Sciatic nerve (tissue), 2 donors: ENCODE results near the gene GABPB1. TPM values are rescaled to one million over a fixed set of nuclear protein-coding genes. Genes with fewer than 3 reads are reported as not detected.

Source experiments
- ATAC-seq: fragments of 200-7000 bp; cut with Tn5 transposase; one replicate; pipeline ENCODE4 v1.9.1; 2020; ENCODE audit warnings: mild to moderate bottlenecking, moderate library complexity
- DNase-seq: peaks from one replicate; pipeline ENCODE4 v3.0.0-alpha.2; 2020; ENCODE audit warnings: low spot score
- intact Hi-C: fragments of 100-400 bp; cut with DNase I; formaldehyde crosslinking; loops from one replicate; pipeline ENCODE4 v1.14.2; 2022
- total RNA-seq: library from RNA; stranded (reverse); fragmentation: NEBNext Ultra II Directional; extraction: Animal tissue kit (Norgen Biotek cat#: 25700); gene quantifications from one replicate; pipeline ENCODE4 v1.2.1, GENCODE V29; 2021
- donor health status: DM: no; HTN: no; CAD: no.
- donor health status: DM: no; HTN: no; CAD: no.

The GABPB1 gene
- total RNA-seq, 1 donor from 2014 or later, result 17.1 TPM

DNA sequence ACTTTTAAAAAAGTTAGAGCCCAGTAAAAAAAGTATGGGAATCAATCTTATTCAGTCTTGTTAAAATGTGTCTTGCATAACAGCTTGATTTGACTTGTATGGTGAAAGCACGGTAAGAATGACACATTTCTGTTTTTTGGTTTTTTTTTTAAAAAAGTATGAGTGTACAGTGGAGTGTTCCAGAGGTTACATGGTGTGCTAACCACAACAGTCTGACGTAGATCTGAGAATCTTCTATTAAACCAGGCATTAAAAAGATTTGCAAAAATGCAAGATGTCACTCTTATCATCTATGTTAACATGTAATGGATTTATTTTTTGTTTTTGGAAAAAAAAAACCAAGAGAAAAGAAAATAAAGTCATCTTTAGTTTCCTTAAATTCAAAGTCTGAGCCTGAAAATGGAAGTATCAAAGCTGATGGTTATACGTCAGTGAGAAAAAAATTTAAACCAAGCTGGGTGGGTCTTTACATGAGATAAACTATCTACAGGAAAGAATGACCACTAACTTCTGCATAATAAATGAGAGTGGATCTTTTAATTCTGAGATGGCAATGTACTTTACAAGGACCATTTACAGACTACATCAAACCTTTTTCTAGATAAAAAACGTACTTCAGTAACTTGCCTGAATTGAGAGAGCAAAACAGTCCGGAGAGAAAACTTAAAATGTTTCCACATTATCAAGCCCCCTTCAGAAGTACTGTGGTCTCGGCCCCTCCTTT is 1.6 kb downstream of the GABPB1 start:
- intact Hi-C loops, result no loop called here
- peak; percentile 78 for ATAC-seq

DNA sequence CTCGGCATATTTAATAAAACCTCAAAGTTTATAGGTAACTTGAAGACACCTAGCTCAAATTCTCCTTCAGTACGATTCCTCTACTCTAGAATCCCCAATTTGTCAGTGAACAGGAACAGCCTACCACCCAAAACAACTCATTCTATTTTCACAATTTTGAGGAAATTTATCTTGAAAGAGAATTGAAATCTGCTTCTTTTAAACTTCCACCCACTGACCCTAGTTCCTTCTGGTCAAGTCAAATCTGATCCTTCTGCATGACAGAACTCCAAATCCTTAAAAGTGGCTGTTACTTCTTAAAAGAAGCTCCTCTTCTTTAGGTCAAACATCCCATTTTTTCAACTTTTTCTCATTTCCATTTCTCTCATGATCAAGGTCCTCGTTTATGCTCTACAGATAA is 4.4 kb downstream of the GABPB1 start:
- no peak for ATAC-seq
- no peak for DNase-seq
- intact Hi-C loops, result no loop called here

More for the DNA sequence above, 1.6 kb downstream of the GABPB1 start:
- no peak for DNase-seq

DNA sequence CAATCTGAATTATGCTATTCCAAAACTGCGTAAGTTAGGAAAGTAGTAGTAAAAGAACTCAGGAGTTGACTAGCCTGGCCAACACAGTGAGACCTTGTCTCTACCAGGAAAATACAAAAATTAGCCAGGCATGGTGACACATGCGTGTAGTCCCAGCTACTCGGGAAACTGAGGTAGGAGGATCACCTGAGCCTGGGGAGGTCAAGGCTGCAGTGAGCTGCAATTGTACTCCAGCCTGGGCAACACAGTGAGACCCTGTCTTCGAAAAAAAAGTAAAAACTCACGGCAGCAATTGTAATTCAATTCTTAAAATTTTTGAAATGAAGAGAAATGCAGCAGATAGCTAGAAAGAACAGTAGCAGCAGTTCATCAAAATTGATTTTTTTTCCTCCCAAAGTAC is 9.7 kb downstream of the GABPB1 start:
- intact Hi-C loops, result loop anchor here (5.0 kb wide), 1 partner anchor 1063 kb away; no protein-coding TSS in a partner anchor
- no peak for DNase-seq
- no peak for ATAC-seq

DNA sequence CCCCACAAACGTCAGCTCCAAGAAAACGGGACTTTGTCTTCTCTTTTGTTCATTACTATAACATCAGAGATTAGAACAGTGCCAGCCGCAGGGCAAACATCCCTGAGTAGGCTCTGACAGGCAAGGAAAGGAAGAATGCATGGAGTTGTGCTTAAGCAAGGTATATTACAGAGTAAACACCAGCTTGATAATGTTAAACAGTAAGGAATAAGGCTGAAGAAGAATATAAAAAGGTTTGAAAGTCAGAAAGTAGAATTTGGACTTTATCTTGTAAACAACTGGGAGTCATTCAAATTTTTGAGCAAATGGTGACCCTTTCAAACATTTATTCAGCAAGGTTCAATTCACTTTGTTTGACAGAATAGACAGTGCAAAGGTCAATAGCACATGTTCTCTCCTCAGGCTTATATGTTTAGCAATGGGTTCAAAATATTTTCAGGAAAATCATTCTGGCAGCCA is 11.0 kb downstream of the GABPB1 start:
- ATAC-seq, result no peak
- intact Hi-C loops, result no loop called here
- DNase-seq, result no peak

DNA sequence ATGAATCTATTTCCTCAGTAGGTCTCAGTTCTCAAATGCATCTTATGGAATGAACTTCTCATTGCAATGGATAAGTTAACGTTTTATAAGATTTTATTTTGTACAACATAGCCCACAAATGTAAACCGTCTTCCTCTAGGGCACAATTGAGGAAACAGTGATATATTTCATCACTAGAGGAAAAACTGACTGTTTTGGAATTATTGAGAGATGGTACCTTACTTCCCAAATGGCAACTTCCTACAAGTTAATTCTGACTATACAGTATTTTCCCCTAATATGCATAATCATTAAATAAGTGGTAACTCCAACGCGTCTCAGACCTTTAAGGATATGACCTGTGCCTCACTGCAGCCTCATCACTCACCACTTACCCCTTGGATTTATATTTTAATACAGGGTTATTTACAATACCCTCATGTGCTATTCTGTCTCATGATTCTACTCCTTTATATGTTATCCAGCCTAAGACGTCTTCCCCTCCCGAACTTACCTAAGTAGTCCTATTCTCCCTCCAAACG is 13.3 kb downstream of the GABPB1 start:
- intact Hi-C loops, result no loop called here
- ATAC-seq (no peak), DNase-seq (no peak)

DNA sequence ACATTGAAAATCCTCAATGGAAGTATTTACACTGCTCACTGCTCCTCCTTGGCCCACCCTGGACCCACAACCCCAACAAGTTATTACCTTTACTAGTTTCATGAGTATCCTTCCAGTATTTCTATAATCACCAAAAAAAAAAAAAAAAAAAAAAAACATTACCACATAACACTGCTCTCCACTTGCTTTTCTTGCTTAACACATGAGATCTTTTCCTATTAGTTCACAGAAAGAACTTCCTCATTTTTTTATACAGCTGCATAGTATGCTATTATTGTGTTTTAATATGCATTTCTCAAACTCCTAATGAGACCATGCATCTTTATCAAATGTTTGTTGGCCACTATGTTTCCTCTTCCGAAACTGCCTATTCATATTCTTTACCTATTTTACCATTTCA is 14.6 kb downstream of the GABPB1 start:
- no peak for DNase-seq
- ATAC-seq, result no peak
- intact Hi-C loops, result no loop called here

DNA sequence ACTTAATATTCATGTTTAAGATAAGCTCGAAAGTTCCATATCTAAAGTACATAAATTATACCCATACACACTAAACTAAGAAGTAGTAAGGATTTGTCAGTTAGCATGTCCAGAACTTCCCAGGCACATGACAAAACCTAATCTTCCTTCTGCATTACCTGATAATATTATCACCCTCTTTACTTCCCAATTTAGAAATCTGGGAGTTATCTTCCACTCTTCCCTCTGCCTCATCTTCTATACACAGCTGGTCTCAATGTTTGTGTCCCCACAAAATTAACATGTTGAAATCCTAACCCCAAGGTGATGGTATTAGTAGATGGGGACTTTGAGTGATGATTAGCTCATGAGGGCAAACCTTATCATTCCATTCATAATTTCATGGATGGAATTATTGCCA is 15.3 kb downstream of the GABPB1 start:
- intact Hi-C loops, result no loop called here
- ATAC-seq (no peak), DNase-seq (no peak)

DNA sequence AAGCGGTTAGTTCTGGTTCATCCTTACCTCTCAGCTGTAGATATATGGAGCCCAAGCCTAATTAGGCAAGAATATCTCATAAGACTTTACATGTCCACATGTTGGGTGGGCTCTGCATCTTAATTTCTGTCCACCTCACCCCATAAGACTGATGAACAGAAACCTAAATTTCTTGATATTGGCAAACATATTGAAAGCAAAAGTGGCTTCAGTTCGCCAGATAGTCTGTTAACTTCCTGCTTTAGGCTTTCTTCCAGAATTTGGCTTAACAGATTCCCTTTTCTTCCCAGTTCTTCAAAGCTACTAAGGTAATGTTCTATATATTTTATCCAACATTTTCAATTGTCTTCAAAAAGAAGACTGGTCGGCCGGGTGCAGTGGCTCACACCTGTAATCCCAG is 19.7 kb downstream of the GABPB1 start:
- ATAC-seq, result no peak
- intact Hi-C loops, result no loop called here
- DNase-seq, result no peak

DNA sequence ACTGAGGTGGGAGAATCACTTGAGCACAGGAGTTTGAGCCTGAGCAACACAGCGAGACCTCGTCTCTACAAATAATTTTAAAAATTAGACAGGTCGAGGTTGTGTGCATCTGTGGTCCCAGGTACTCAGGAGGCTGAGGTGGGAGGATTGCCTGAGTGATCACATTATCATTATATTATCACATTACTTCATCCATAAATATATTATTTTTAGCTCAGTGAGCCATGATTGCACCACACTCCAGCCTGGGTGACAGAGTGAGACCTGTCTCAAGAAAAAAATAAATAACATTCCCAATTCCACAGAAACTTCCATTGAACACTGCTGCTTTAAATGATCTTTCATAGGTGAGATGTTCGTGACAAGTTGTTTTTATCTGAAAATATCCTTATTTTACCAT is 21.8 kb downstream of the GABPB1 start:
- DNase-seq, result no peak
- no peak for ATAC-seq
- intact Hi-C loops, result no loop called here

DNA sequence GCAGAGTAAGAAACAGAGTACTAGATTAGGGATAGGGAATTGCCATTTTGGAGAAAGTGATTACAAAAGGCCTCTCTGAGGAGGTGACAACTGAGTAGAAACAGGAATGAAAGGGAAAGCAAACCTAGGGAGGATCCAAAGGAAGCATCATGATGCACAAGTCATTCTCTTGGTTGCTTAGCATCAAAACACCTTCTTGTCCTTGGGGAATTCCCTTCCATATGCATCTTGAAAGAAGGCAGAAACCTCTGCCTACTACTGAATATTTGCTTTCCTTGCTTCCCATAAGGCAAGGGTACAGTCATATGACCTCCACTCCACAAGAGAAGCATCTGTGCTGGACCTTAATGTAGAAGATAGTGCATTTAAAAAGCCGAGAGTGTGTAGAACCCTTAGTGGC is 24.1 kb downstream of the GABPB1 start:
- DNase-seq (no peak), ATAC-seq (no peak)
- intact Hi-C loops, result no loop called here

DNA sequence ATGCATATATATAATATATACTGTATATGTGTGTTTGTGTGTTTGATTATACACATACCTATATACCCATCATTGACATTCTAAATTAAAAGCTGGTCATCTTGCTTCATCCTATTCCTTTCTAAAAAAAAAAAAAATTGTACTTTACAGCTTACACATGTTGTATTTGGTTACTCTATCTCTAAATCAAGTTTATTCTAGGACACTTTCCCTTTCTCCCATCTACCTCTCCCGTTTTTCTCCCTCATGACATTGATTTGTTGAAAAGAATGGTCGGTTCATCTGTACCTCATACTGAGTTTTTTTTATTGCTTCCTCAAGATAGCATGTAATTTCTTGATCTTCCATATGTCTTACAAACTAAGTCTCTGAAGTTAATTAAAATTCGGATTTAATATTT is 26.9 kb downstream of the GABPB1 start:
- ATAC-seq (no peak), DNase-seq (no peak)
- intact Hi-C loops, result no loop called here

DNA sequence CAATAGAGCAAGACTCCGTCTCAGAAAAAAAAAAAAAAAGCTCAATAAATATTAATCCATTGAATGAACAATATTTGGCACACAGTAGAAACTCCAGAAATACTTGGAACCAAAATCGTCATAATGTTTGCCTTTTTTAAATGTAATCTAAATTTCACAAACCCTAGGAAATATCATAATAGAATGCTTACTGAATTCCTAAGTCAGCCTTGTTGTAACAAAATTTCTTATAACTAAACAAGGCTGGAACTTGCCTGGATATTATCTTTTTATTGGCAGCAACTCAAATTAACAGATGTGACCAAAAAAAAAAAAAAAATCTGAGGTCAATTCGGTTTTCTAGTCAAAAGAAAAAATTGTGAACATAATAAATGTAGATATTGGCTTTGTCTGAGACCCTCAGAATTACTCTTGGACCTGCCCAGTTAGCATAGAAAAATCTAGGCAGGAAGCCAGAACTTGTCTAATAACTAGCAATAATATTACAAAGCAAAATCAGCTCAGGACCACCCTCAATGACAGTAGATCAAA is 33.3 kb downstream of the GABPB1 start:
- intact Hi-C loops, result no loop called here
- DNase-seq, result no peak
- no peak for ATAC-seq

DNA sequence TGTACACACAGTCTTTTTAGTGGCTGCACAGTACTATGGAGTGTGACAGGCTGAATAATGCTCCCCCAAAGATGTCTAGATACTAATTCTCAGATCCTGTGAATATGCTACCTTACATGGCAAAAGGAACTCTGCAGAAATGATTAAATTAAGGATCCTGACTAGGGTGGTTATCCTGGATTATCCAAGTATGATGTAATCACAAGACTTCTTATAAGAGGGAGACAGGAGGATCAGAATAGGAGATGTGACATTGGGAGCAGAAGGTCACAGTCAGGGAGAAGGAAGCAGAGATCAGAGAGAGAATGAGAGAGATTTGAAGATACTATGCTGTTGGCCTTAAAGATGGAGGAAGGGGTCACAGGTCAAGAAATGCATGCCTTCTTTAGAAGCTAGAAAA is 34.5 kb downstream of the GABPB1 start:
- ATAC-seq, result no peak
- intact Hi-C loops, result no loop called here
- no peak for DNase-seq

DNA sequence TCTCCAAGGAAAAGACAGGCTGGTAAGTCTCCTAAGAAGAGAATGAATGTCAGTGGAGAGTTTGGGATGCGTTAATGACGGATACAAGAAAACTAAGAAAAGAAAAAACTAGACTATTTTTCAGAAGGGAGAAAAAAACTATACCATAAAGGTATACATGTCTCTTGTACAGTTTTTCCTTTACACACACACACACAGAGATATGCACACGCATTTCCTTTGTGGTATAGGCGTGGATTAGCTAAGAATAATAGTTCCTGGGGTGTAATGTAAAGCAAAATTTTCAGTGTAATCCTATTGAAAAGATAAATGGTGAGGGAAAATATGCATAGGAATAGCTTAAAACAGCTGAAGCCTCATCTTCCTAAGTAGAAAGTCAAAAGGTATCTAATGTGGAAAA is 36.3 kb downstream of the GABPB1 start:
- DNase-seq, result no peak
- intact Hi-C loops, result no loop called here
- ATAC-seq, result no peak

DNA sequence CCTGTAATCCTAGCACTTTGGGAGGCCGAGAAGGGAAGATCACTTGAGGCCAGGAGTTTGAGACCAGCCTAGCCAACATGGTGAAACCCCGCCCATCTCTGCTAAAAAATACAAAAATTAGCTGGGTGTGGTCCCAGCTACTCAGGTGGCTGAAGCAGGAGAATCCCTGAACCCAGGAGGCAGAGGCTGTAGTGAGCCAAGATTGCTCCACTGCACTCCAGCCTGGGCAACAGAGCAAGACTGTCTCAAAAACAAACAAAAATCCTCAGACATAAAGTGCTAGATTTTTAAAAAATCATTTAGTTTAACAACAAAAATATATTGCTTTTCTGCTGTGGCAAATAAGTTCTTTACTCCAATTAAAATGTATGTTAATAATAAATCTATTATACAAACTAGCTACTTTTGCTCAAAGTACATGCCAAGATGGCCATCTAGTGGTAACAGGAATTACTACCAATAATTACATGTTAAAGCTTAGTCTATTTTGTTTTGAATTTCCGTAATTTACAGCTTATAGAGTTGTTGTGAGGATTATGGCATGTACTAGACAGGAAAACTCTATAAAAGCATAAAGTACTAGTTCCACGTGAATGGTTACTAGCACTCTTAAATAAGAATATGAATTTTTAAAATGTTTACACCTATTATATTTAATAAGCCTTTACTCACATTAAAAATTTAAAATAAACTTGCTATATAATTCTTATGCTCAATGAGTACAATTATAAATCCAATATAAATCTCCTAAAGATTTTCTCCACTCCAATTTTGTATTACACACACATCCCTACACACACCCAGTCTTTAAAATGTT is 39.0 kb downstream of the GABPB1 start:
- no peak for DNase-seq
- intact Hi-C loops, result no loop called here
- peak; percentile 51 for ATAC-seq

DNA sequence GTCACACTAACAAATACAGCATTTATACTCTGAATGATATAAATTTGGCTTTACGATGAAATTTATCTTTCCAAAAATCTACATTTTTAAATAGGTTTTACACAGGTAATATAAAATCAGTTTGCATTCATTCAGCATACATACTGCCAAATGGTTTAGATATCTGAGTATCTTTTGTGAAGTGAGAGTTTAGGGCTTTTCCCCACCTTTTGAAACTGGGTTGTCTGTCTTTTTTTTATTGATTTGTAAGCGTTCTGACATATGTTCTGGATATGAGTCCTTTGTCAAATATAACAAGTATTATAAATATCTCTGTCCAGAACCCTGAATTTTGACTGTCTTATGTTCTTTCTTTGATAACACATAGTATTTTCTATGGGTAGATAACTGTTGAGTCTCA is 42.4 kb downstream of the GABPB1 start:
- ATAC-seq (no peak), DNase-seq (no peak)
- intact Hi-C loops, result no loop called here

DNA sequence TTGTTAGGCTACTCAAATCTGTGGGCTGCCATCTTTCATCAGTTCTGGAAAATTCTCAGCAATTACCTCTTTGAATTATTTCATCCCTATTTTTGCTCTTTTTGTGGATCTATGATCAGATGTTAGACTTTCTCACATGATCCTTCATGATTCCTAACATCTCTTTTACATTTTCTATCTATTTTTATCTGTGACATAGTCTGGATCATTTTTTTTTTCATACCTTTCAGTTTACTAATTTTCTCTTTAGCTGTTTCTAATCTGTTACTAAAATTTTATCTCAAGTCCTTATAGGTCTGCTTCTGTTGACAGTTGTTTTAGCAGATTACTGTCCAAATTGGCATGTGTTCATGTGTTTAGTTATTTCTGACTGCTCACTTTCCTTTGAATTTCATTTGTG is 47.2 kb downstream of the GABPB1 start:
- no peak for DNase-seq
- ATAC-seq, result no peak
- intact Hi-C loops, result no loop called here

DNA sequence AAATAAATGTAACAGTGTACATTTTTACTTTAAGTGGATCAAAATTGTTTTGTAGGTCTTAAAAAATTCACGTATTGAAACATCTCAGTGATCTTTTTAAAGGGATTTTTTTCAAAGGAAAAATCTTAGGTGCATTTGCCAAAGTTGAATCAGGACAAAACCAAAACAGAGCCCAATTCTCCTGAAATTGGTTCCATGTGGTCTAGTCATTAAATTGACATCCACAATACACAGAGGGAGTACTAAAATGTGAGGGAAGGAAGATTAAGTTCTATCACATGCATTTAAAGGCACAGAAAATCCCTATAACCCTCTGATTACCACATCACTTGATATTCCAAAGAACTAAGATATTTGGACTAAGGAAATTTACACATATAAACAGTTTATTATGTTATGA is 50.2 kb downstream of the GABPB1 start:
- intact Hi-C loops, result no loop called here
- peak; percentile 79 for ATAC-seq
- DNase-seq, result no peak

DNA sequence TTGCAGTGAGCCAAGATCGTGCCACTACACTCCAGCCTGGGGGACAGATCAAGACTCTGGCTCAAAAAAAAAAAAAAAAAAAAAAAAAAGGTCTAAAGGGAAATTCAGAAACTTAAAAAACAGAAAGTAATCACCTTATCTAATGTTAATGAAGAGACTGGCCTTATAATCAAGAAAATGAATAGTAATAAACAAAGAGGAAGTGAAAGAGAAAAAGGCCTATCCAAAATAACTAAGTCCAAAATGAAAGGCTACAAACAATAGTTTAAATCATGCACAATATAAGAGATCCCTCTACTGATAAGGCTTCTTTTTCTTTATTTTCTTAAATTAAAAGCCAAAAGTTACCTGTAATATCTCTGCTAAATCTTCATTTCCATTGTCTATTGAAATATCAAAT is 52.4 kb downstream of the GABPB1 start:
- intact Hi-C loops, result no loop called here
- no peak for ATAC-seq
- DNase-seq, result no peak

DNA sequence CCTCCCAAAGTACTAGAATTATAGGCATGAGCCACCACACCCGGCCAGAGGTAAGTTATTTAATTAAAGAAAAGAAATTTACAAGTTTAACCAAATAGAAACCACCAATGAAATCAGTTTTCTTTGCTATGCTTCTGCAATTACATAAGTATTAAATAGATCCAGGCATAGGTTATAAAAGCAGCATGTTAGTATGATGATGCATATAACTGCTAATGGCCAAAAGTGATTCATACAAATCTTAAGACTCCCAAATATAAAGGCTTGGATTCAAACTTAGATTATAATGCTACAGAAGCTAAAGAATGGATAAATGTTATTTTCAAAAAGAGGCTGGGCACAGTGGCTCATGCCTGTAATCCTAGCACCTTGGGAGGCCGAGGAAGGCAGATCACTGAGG is 56.7 kb downstream of the GABPB1 start:
- intact Hi-C loops, result no loop called here
- DNase-seq, result no peak

More for the DNA sequence above, 56.7 kb downstream of the GABPB1 start:
- ATAC-seq, result no peak
